ENCODE results near the gene ALKBH4.
"Not testable (repeated sequence)": the region's sequence is repeated elsewhere in the genome, so short reads cannot be mapped to it uniquely, and the experiment has no call there.

DNA sequence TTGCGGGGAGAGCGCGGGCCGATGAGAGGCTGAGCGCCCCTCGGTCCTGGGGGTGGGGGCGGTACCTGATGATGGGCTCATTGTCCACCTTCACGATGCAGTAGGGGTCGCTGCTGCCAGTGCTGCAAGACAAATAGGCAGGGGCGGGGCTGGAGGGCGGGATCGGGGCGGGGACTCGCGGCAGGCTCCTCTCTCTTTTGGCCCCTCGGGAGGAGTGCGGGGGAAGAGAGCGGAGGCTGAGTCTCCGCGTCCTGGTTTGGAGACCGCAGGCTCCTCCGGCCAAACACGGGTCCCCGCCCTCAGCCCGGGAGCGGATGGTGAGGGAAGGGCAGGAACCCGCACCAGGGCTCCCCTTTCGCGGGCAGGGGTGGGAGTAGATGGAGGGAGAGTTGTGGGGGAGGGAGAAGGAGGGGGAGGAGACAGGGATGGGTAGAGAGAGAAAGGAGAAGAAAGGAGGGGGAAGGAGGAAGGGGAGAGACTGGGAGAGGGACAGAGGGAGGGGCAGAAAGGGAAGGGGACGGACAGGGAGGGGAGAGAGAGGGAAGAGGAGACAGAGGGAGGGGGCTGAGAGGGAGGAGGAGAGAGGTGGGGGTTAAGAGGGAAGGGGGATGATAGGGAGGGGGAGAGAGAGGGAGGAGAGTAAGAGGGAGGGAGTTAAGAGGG is 47.3 kb upstream of the ALKBH4 start:
- not testable (repeated sequence) for TF ChIP-seq POLR2A (IDR thresholded peaks at IDR 0.05)
- TF ChIP-seq, protein P1, sequence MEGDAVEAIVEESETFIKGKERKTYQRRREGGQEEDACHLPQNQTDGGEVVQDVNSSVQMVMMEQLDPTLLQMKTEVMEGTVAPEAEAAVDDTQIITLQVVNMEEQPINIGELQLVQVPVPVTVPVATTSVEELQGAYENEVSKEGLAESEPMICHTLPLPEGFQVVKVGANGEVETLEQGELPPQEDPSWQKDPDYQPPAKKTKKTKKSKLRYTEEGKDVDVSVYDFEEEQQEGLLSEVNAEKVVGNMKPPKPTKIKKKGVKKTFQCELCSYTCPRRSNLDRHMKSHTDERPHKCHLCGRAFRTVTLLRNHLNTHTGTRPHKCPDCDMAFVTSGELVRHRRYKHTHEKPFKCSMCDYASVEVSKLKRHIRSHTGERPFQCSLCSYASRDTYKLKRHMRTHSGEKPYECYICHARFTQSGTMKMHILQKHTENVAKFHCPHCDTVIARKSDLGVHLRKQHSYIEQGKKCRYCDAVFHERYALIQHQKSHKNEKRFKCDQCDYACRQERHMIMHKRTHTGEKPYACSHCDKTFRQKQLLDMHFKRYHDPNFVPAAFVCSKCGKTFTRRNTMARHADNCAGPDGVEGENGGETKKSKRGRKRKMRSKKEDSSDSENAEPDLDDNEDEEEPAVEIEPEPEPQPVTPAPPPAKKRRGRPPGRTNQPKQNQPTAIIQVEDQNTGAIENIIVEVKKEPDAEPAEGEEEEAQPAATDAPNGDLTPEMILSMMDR (IDR thresholded peaks at IDR 0.05): not testable (repeated sequence)
